ENCODE measurements around the gene XIRP2.

Gene XIRP2

DNA sequence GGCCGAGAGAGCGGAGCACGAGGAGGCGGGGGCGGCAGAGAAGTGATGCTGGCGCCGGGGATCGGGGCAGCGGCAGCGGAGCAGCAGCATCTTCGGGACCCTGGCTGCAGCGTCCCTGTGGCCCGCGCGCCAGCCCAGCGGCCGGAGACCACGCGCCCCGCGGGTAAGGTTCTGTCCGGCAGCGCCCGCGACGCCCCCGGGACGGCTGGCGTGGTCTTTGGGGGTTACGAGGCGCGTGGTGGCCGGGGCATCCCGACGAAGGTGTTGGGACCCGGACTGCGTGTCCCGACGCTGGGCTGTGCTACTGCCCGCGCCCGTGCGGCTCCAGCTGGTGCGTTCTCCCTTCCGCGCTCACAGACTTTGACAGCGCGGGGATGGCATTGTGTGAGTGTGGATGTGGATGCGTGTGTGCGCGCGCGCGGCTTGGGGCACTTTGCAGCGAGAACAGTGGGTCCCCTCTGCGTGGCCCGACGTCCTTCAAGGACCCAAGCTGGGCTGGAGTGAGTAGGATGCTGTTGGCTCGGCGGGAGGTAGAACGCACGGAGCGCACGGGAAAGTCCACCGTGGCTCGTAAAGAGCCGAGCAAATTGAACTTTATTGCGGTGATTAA lies 405.0 kb downstream of the XIRP2 start:
- peak; percentile 11 for DNase-seq (ENCODE audit: low read depth)

GRCh38 chr2:167293943-167294775 lies 405.9 kb downstream of the XIRP2 start:
- no peak for DNase-seq (ENCODE audit: low read depth)

- DNase-seq (ENCODE audit: low read depth): peak; percentile 21
These were observed 406.5 kb downstream of the XIRP2 start for GRCh38 chr2:167294776-167295140.

GRCh38 chr2:167297292-167297691 lies 409.0 kb downstream of the XIRP2 start:
- no peak for DNase-seq (ENCODE audit: low read depth)

GRCh38 chr2:167298017-167298416 lies 409.7 kb downstream of the XIRP2 start:
- DNase-seq (ENCODE audit: low read depth): no peak

Data from EH (cell line).